HepG2 (cell line): ENCODE measurements around the gene METTL6.

Source experiments
- TF ChIP-seq, protein P1 (sequence below): sonication (generic); formaldehyde crosslinking; IDR thresholded peaks from 2 replicates; pipeline ENCODE4 v1.5.0; 2020; ENCODE audit warnings: mild to moderate bottlenecking, missing genetic modification reagents, moderate library complexity
- TF ChIP-seq, protein P2 (sequence below): sonication (generic); formaldehyde crosslinking; IDR thresholded peaks from 2 replicates; pipeline ENCODE4 v1.5.0; 2020; ENCODE audit warnings: missing genetic modification reagents
- TF ChIP-seq, protein P3 (sequence below): sonication (generic); formaldehyde crosslinking; IDR thresholded peaks from 2 replicates; pipeline ENCODE4 v1.4.0; 2020; ENCODE audit warnings: missing genetic modification reagents
- TF ChIP-seq, protein P4 (sequence below): conservative IDR thresholded peaks from 2 replicates; pipeline ENCODE4 v1.6.1; 2018; ENCODE audit warnings: missing genetic modification reagents
- TF ChIP-seq, protein P5 (sequence below): sonication (generic); formaldehyde crosslinking; IDR thresholded peaks from 2 replicates; pipeline ENCODE4 v1.8.1; 2023; ENCODE audit warnings: mild to moderate bottlenecking, missing genetic modification reagents

DNA sequence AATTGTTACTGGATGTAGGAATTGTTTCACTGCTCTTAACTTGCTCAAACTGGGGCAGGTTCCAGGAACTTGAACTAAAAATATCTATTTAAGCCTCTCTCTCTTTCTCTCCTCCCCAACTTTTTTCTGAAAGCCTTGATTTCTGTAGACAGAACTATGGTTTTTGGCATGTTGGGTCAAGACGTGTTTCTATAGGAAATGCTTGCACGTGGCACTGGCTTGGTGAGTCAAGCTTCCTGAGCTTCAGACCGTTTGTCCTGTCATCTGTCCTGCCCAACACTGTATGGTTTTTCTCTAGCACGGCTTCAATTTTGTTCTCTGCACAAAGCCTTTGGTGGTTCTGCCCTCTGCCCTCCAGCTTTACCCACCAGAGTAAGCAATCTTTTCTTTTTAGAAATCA lies 13.5 kb upstream of the METTL6 start:
- TF ChIP-seq, protein P1, sequence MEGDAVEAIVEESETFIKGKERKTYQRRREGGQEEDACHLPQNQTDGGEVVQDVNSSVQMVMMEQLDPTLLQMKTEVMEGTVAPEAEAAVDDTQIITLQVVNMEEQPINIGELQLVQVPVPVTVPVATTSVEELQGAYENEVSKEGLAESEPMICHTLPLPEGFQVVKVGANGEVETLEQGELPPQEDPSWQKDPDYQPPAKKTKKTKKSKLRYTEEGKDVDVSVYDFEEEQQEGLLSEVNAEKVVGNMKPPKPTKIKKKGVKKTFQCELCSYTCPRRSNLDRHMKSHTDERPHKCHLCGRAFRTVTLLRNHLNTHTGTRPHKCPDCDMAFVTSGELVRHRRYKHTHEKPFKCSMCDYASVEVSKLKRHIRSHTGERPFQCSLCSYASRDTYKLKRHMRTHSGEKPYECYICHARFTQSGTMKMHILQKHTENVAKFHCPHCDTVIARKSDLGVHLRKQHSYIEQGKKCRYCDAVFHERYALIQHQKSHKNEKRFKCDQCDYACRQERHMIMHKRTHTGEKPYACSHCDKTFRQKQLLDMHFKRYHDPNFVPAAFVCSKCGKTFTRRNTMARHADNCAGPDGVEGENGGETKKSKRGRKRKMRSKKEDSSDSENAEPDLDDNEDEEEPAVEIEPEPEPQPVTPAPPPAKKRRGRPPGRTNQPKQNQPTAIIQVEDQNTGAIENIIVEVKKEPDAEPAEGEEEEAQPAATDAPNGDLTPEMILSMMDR, result no peak
- TF ChIP-seq, protein P2, sequence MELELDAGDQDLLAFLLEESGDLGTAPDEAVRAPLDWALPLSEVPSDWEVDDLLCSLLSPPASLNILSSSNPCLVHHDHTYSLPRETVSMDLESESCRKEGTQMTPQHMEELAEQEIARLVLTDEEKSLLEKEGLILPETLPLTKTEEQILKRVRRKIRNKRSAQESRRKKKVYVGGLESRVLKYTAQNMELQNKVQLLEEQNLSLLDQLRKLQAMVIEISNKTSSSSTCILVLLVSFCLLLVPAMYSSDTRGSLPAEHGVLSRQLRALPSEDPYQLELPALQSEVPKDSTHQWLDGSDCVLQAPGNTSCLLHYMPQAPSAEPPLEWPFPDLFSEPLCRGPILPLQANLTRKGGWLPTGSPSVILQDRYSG, result no peak
- TF ChIP-seq, protein P3, sequence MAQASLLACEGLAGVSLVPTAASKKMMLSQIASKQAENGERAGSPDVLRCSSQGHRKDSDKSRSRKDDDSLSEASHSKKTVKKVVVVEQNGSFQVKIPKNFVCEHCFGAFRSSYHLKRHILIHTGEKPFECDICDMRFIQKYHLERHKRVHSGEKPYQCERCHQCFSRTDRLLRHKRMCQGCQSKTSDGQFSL (CRISPR knock-in tag), result no peak
- TF ChIP-seq, protein P4, sequence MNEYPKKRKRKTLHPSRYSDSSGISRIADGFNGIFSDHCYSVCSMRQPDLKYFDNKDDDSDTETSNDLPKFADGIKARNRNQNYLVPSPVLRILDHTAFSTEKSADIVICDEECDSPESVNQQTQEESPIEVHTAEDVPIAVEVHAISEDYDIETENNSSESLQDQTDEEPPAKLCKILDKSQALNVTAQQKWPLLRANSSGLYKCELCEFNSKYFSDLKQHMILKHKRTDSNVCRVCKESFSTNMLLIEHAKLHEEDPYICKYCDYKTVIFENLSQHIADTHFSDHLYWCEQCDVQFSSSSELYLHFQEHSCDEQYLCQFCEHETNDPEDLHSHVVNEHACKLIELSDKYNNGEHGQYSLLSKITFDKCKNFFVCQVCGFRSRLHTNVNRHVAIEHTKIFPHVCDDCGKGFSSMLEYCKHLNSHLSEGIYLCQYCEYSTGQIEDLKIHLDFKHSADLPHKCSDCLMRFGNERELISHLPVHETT (CRISPR knock-in tag), result no peak
- TF ChIP-seq, protein P5, sequence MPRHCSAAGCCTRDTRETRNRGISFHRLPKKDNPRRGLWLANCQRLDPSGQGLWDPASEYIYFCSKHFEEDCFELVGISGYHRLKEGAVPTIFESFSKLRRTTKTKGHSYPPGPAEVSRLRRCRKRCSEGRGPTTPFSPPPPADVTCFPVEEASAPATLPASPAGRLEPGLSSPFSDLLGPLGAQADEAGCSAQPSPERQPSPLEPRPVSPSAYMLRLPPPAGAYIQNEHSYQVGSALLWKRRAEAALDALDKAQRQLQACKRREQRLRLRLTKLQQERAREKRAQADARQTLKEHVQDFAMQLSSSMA (CRISPR knock-in tag), result no peak
